GM10266 (cell line): ENCODE results near the gene KIF3A.
A peak's percentile ranks its signal among the peaks of the same experiment; 100 is the strongest.

Experiments
- DNase-seq: peaks from one replicate; pipeline ENCODE4 v3.0.0; 2012; ENCODE audit errors: extremely low spot score
- CTCF ChIP-seq: IDR thresholded peaks from 2 replicates; pipeline ENCODE4 v1.5.1; 2012; ENCODE audit warnings: mild to moderate bottlenecking, low read depth; ENCODE audit not compliant: control insufficient read depth, insufficient read depth; ENCODE audit errors: missing control alignments

The KIF3A gene

DNA sequence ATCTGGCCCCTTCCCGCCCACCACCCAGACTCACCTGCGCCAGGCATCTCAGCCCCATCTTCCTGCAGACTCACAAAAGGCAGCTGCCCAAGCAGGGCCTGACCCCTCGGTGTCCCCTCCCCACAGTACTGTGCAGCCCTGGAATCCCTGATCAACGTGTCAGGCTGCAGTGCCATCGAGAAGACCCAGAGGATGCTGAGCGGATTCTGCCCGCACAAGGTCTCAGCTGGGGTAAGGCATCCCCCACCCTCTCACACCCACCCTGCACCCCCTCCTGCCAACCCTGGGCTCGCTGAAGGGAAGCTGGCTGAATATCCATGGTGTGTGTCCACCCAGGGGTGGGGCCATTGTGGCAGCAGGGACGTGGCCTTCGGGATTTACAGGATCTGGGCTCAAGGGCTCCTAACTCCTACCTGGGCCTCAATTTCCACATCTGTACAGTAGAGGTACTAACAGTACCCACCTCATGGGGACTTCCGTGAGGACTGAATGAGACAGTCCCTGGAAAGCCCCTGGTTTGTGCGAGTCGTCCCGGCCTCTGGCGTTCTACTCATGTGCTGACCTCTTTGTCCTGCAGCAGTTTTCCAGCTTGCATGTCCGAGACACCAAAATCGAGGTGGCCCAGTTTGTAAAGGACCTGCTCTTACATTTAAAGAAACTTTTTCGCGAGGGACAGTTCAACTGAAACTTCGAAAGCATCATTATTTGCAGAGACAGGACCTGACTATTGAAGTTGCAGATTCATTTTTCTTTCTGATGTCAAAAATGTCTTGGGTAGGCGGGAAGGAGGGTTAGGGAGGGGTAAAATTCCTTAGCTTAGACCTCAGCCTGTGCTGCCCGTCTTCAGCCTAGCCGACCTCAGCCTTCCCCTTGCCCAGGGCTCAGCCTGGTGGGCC, 77.5 kb downstream of the KIF3A start:
- DNase-seq = no peak
- TF ChIP-seq CTCF = no peak

DNA sequence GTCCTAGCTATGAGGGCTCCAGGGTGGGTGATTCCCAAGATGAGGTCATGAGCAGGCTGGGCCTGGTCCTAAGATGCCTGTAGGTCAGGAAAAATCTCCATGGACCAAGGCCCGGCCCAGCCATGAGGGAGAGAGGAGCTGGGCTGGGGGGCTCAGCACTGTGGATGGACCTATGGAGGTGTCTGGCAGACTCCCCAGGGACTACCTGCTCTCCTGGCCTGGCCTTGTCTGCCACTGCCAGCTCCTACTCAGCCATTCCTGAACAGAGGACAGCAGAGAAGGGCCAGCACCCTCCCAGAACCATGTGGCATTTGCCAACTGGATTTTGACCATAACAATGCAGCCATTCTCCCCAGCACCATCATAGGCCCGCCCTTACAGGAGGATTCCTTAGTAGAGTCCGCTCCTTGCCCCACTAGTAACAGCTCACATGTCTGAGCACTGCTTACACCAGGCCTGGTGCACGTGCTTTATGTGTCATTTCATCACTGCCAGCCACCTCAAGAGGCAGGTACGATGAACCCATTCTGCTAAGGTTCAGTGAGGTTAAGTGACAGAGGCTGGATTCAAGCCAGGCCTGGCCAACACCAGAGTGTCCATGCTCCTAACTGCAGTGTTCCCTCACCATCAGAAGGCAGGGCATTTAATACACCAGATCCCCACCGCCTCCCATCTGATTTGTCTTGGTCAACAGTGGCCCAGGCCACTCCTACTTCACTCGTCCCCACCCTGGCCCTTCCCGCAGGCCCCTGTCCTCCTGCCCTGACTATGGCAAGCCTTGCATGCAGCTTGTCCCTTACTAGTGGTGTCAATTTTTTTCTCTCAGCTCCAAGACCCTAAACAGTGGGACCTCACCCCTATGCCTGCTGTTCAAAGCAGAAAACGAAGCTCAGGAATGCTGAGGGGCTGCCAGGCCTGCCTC, 78.7 kb downstream of the KIF3A start:
- TF ChIP-seq CTCF = no peak
- DNase-seq = no peak

- TF ChIP-seq CTCF = no peak
- no peak for DNase-seq
These were observed 79.5 kb downstream of the KIF3A start, which contains the start of gene IL13 for GRCh38 chr5:132657676-132658380. TSS of gene IL13 (plus strand) at chr5:132658173. CDS start at chr5:132658187, 14 bp downstream.

- no peak for TF ChIP-seq CTCF
- no peak for DNase-seq
These were observed 80.5 kb downstream of the KIF3A start for GRCh38 chr5:132656774-132657355.

GRCh38 chr5:132655821-132656773, 81.2 kb downstream of the KIF3A start:
- peak; percentile 43 for TF ChIP-seq CTCF
- peak; percentile 54 for DNase-seq

- no peak for TF ChIP-seq CTCF
- DNase-seq = no peak
These were observed 83.6 kb downstream of the KIF3A start for GRCh38 chr5:132653716-132654115.
